Activated CD8-positive, alpha-beta T cell treated with anti-CD3 and anti-CD28 coated beads, Interleukin-2, amount 10 ng/mL, durations not matched to agents 7 days and 5 days (primary cell): ENCODE results near the gene ANXA8L1. TPM values are rescaled to one million over a fixed set of nuclear protein-coding genes. Genes with fewer than 3 reads are reported as not detected.
"Not testable (repeated sequence)": the region's sequence is repeated elsewhere in the genome, so short reads cannot be mapped to it uniquely, and the experiment has no call there.

ENCODE experiments used
- ATAC-seq: fragments of 150-1000 bp; cut with Tn5 transposase; one replicate; pipeline ENCODE4 v1.10.0; 2021; ENCODE audit warnings: moderate library complexity
- CTCF ChIA-PET: fragments of 350-600 bp; sonication (Branson Sonifier 250); formaldehyde crosslinking; loops from one replicate; lab custom pipeline; 2021; ENCODE audit warnings: antibody characterized with exemption; lab: Charles Lee
- POLR2A ChIA-PET: fragments of 350-600 bp; sonication (Branson Sonifier 250); formaldehyde crosslinking; loops from one replicate; lab custom pipeline; 2021; ENCODE audit warnings: antibody characterized with exemption; lab: Charles Lee
- DNase-seq: peaks from one replicate; pipeline ENCODE4 v3.0.0-alpha.2; 2020
- H3K27ac Mint-ChIP-seq: one replicate; pipeline ENCODE4 v1.8.0; 2021; ENCODE audit warnings: mild to moderate bottlenecking, mixed read lengths
- H3K27me3 Mint-ChIP-seq: one replicate; pipeline ENCODE4 v1.8.0; 2021; ENCODE audit warnings: low read depth, mixed read lengths
- H3K36me3 Mint-ChIP-seq: one replicate; pipeline ENCODE4 v1.8.0; 2021; ENCODE audit warnings: low read depth, mixed read lengths
- H3K4me1 Mint-ChIP-seq: one replicate; pipeline ENCODE4 v1.8.0; 2021; ENCODE audit warnings: low read depth, mixed read lengths
- H3K4me3 Mint-ChIP-seq: one replicate; pipeline ENCODE4 v1.8.0; 2021; ENCODE audit warnings: mild to moderate bottlenecking, mixed read lengths
- H3K9me3 Mint-ChIP-seq: one replicate; pipeline ENCODE4 v1.8.0; 2022; ENCODE audit warnings: mixed read lengths; ENCODE audit not compliant: insufficient read depth
- total RNA-seq, 2 experiments: library from RNA; stranded (reverse); gene quantifications; one replicate each; pipeline ENCODE4 v1.2.3, GENCODE V29; 2021

The ANXA8L1 gene
- total RNA-seq, 2 experiments from 2014 or later = not detected

DNA sequence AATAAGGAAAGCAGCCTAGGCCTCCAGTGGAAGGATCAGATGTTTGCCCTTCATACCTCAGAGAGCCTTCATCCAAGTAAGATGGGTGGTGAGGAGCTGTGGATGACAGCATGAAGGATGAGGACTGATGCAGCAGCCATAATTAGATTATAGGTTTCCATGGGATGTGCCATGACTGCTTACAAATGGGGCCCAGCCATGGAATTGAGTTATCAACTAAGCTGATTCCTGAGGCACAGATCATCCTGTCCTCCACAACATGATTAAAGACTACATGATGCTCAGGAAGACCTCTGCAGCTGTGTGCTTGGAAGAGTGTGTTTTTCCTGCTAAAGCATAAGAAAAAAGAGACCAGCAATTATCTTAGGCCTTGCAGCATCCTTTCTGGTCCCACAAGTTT is 35.5 kb downstream of the ANXA8L1 start:
- H3K27ac Mint-ChIP-seq, DNase-seq, H3K4me1 Mint-ChIP-seq, H3K9me3 Mint-ChIP-seq, H3K36me3 Mint-ChIP-seq, CTCF ChIA-PET, H3K4me3 Mint-ChIP-seq, POLR2A ChIA-PET, H3K27me3 Mint-ChIP-seq, ATAC-seq: not testable (repeated sequence)

DNA sequence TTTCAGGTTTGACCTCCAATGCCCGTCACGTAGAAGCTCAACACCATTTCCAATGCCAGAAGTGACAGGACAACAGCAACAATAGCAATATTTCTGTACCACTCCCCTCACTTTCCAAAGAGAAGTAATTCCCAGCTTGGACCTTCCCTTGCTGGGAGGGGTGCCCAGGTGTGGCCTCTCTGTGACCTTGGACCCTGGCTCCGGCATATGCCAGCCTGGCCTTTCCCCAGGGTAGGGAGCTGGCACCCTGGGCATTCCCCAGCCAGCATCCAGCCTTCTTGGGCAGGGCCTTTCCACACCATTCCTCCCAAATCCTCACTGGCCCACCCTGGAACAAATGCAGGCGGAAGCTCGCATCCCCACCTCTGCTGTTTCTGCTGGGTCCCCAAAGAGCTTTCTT is 37.1 kb downstream of the ANXA8L1 start:
- H3K4me1 Mint-ChIP-seq, H3K4me3 Mint-ChIP-seq, POLR2A ChIA-PET, DNase-seq, H3K9me3 Mint-ChIP-seq, CTCF ChIA-PET, H3K36me3 Mint-ChIP-seq, H3K27me3 Mint-ChIP-seq, ATAC-seq, H3K27ac Mint-ChIP-seq: not testable (repeated sequence)

DNA sequence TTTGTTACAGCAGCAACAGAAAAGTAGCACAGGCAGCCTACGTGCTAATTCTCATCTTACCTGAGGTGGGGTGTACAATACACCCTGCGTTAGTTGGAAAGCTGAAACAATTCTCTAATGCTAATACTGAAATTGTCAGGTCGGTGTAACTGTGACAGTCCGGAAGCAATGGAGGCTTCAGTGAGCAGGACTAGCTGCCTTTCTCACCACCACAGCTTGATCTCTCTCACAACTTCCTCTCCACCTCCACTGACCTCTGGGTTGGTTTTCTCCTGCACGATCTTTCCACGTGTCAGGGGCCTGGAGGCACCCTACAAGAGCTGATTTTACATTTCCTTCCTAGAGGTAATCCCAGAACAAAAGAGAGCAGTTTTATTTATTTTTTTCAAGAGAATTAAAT is 39.7 kb downstream of the ANXA8L1 start:
- DNase-seq, ATAC-seq, POLR2A ChIA-PET, H3K27ac Mint-ChIP-seq, CTCF ChIA-PET, H3K27me3 Mint-ChIP-seq, H3K36me3 Mint-ChIP-seq, H3K4me3 Mint-ChIP-seq, H3K9me3 Mint-ChIP-seq, H3K4me1 Mint-ChIP-seq: not testable (repeated sequence)

DNA sequence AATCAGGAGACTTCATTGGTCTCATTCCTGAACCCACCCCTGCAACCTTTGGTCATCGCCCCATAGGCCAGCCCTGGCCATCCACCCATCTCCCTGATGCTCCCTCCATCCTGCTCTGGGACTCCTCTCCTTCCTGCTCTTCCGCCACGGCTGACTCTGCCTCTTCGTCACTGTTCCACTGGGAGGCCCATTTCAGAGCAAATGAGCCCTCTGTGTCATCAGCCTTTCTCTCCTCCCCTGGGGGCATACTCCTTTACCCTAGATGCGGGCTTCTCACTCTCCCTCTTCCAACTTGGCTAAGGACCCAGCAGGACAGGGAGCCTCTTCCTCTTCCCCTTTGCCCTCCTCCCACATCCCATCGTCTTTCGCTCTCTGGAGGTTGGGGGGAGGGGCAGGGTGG is 42.7 kb downstream of the ANXA8L1 start:
- H3K9me3 Mint-ChIP-seq, POLR2A ChIA-PET, H3K4me1 Mint-ChIP-seq, H3K36me3 Mint-ChIP-seq, DNase-seq, CTCF ChIA-PET, H3K27me3 Mint-ChIP-seq, H3K27ac Mint-ChIP-seq, H3K4me3 Mint-ChIP-seq, ATAC-seq: not testable (repeated sequence)

DNA sequence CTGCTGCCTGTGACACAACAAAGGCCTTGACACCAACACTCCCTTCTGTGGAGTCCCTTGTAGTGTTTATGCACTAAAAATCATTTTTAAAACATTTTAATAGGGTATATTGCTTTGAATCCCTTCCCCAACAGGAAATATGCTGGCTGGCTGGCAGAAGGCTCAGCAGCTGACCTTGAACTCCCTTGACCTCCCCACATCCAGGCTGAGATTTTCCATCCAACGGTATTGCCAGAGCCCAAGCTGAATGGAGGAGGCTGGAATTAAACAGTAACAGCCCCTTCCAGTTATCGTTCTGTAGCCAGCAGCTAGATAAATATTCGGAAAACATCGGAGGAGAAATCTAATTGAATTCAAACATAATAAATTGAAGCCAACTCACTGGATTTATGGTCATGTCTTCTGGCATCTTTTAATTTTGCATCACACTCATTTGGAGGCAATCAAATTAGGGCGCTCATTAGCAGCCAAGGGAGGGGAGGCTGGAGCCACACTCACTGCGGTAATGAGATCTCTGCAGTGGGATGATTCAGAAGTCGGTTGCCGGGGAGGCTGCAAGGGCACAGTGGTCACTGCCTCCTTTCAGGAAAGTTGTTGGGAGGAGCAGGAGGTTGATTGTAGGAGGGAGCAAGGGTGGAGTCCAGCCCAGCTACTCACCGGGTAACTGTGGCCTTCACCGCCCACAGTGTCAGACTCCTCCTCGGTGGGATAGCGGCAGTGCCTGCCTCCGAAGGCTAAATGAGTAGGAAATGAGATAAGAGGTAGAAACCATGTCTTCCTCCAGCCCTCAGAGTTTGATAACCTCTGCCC is 44.2 kb downstream of the ANXA8L1 start:
- not testable (repeated sequence) for H3K27me3 Mint-ChIP-seq, ATAC-seq, H3K4me1 Mint-ChIP-seq

DNA sequence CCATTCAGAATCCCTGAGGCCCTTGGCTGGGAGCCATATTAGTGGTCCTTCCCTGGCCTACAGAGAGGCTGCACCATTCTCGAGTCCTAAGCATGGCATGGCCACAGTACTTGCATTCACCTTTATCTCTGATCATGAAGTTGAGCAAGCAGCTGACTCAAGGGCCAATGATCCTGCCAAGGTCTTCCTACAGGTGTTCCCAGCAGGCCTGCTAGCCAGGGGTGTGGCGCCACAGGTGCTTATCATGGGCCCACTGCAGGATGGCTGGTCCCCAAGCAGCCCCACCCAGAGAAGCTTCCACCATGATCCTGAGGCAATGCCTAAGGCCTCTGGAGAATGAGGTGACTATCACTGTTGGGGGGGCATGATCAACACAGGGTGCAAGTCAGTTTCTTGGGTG is 48.0 kb downstream of the ANXA8L1 start:
- H3K9me3 Mint-ChIP-seq, H3K36me3 Mint-ChIP-seq, POLR2A ChIA-PET, CTCF ChIA-PET, H3K4me1 Mint-ChIP-seq, H3K4me3 Mint-ChIP-seq, H3K27ac Mint-ChIP-seq, ATAC-seq, H3K27me3 Mint-ChIP-seq, DNase-seq: not testable (repeated sequence)

More for the DNA sequence above, 44.2 kb downstream of the ANXA8L1 start:
- POLR2A ChIA-PET, H3K27ac Mint-ChIP-seq, DNase-seq, H3K9me3 Mint-ChIP-seq, H3K4me3 Mint-ChIP-seq, H3K36me3 Mint-ChIP-seq, CTCF ChIA-PET: not testable (repeated sequence)

DNA sequence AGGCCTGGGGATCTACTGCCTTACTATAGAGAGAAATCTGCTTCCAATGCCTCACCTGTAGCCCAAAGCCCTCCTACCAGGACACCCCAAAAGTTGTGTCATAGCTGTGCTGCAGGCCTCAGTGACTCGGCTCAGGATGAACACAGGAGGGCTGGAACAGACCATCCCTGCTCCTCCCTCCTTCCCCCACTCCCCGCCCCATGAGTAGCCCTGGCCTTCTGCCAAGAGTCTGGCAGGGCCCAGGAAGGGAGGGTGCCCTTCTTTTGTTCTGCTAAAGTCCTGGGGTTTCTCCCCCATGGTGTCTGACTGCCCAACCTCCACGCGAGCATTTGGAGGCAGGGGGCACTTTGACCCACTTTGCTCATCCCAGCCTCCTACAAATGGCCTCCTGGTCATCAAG is 65.4 kb downstream of the ANXA8L1 start:
- ATAC-seq, H3K36me3 Mint-ChIP-seq, H3K27ac Mint-ChIP-seq, H3K4me3 Mint-ChIP-seq, H3K4me1 Mint-ChIP-seq, CTCF ChIA-PET, H3K9me3 Mint-ChIP-seq, H3K27me3 Mint-ChIP-seq, DNase-seq, POLR2A ChIA-PET: not testable (repeated sequence)

Other genes starting within 250 kb of the ANXA8L1 start
- not detected for gene ANTXRL, start 88.8 kb upstream of the ANXA8L1 start, total RNA-seq
- not detected for gene NPY4R, start 90.2 kb downstream of the ANXA8L1 start, total RNA-seq
- not detected for gene GPRIN2, start 180.9 kb downstream of the ANXA8L1 start, total RNA-seq
- 1 to 10 TPM in 1 of 2 experiments, under 1 TPM in 1; 0.55 to 1.0 TPM for gene SYT15, start 203.4 kb downstream of the ANXA8L1 start, total RNA-seq